Measurements from ENCODE around the gene UBE2J1.

GRCh38 chr6:89281779-89282246 is 70.7 kb downstream of the UBE2J1 start:
- TF ChIP-seq POLR2AphosphoS5 (IDR thresholded peaks at IDR 0.05; ENCODE audit: low read depth, low read length): no peak
- no peak for TF ChIP-seq POLR2A (IDR thresholded peaks at IDR 0.05; ENCODE audit: low read depth, low read length)
- TF ChIP-seq TAF1 (IDR thresholded peaks at IDR 0.05; ENCODE audit: low read depth, low read length): no peak
- no peak for TF ChIP-seq POU2F2 (IDR thresholded peaks at IDR 0.05; ENCODE audit: low read depth, low read length)
